Choroid plexus epithelial cell (primary cell): ENCODE data around the gene TMCO2.

Experiments
- DNase-seq: peaks from one replicate; pipeline ENCODE4 v3.0.0-alpha.2; 2010; ENCODE audit warnings: low read depth
- H3K4me3 ChIP-seq: 2 replicates; pipeline ENCODE4 v1.5.1; 2011; ENCODE audit warnings: low read depth, mild to moderate bottlenecking, control low read depth, low read length, moderate library complexity
- CTCF ChIP-seq: conservative IDR thresholded peaks from 2 replicates; pipeline ENCODE4 v1.5.1; 2011; ENCODE audit warnings: low read depth, mild to moderate bottlenecking, control low read depth, inconsistent platforms, low read length, moderate library complexity

The TMCO2 gene

GRCh38 chr1:40266786-40267535 lies 19.2 kb downstream of the TMCO2 start:
- no peak overlapping the region for H3K4me3 ChIP-seq
- no peak for DNase-seq
- no peak for TF ChIP-seq CTCF

GRCh38 chr1:40267767-40268187 lies 20.0 kb downstream of the TMCO2 start:
- no peak overlapping the region for H3K4me3 ChIP-seq
- no peak for TF ChIP-seq CTCF
- DNase-seq, result peak; percentile 94

- DNase-seq, result no peak
- no peak for TF ChIP-seq CTCF
- H3K4me3 ChIP-seq, result no peak overlapping the region
Observed at GRCh38 chr1:40268211-40268610, 20.5 kb downstream of the TMCO2 start.

GRCh38 chr1:40270152-40270834 lies 22.6 kb downstream of the TMCO2 start:
- TF ChIP-seq CTCF, result no peak
- no peak overlapping the region for H3K4me3 ChIP-seq
- DNase-seq, result no peak

GRCh38 chr1:40272653-40273213 lies 25.0 kb downstream of the TMCO2 start:
- TF ChIP-seq CTCF, result no peak
- DNase-seq, result no peak
- H3K4me3 ChIP-seq, result no peak overlapping the region

GRCh38 chr1:40273547-40274166 lies 25.9 kb downstream of the TMCO2 start:
- no peak for TF ChIP-seq CTCF
- H3K4me3 ChIP-seq, result no peak overlapping the region
- DNase-seq, result no peak
